HG03575 (cell line): Measurements from ENCODE around the gene HPCA.

Experiments used
- ATAC-seq: cut with Tn5 transposase; IDR thresholded peaks from one replicate; pipeline ENCODE4 v1.9.1; 2021; ENCODE audit not compliant: unreplicated experiment, insufficient number of reproducible peaks, low FRiP score; ENCODE audit errors: extremely low read depth

Gene HPCA

DNA sequence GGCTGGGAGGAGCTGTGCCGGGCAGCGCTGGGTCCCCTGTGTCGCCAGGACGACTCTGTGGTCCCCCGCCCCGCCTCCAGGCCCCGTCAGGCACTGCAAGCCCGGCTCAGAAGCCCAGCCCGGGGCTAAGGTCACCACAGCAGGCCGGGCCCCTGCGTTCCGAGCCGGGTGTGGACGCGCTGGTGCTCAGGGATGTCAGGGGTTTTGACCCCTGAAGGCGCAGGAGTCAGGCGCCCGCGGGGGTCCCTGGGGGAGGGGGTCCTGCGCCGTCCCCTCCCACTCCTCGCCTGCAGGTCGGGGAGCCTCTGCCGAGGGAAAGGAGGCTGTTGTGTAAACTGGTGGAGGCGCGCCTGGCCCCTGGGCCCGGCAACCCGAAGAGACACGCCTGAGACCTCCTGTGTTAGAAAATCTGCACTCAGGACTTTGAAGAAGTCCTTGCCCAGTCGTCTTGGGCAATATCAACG lies 38.6 kb downstream of the HPCA start:
- no peak for ATAC-seq

DNA sequence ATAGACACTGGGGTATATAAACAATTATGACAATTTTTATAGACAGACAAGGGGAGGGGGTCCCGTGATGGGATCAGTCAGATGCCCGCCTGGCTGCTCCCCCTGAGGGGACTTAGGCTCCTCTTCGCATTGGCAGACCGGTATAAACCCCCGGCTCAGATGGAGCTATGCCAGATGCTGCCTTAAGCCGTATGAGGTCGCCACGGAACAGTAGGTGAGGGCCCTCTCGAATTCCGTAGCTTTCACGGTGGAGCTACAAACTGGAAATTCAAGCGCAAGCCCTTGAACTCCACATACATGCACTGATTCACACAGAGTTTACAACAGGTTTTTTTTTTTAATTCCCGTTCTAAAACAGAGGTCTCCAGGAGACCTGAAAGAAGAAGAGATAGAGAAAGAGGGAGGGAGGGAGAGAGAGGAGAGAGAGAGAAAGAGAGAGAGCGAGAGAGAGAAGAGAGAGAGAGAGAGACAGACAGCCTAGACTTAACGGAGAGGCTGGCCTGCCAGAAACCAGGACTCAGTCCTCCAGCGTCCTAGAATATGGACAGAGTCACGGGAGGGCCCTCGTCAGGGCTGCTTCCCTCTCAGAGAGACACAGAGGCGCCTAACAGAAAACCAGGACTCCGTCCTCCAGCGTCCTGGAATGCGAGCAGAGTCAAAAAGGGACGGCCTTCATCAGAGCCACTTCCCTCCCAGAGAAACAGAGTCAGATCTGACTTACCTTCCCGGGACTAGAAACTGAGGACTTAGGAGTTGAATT lies 39.3 kb downstream of the HPCA start:
- ATAC-seq = no peak

DNA sequence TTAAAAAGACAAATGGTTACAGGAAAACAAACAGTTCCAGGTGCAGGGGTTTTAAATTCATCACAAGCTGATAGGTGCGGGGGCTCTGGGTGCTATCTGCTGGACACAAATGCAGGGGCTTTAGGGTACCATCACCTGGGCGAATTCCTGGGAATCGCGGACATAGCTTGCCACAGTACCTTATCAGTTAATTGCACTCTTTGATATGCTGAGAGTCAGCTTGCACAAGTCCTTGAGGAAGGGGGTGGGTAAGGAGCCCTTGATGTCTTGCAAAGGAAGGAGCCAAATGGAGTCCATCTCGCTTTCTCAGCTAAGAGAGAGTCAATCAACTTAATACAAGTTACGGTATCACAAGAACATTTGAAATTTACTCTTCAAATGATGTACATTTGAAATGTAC lies 40.3 kb downstream of the HPCA start:
- ATAC-seq = no peak

DNA sequence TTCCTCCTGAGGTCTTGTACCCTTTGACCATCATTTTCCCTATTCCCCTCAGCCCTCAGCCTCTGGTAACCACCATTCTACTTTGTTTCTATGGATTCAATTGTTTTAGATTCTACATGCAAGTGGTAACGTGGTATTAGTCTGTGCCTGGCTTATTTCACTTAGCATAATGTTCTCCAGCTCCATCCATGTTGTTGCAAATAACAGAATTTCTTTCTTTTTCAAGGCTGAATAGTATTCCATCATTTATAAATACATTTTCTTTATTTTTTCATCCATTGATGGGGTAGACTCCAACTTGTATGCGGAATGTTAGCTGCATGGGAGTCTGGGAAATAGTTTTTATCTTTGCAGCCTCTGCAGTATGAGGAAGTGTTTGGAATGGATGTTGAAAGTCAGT lies 41.1 kb downstream of the HPCA start:
- no peak for ATAC-seq

DNA sequence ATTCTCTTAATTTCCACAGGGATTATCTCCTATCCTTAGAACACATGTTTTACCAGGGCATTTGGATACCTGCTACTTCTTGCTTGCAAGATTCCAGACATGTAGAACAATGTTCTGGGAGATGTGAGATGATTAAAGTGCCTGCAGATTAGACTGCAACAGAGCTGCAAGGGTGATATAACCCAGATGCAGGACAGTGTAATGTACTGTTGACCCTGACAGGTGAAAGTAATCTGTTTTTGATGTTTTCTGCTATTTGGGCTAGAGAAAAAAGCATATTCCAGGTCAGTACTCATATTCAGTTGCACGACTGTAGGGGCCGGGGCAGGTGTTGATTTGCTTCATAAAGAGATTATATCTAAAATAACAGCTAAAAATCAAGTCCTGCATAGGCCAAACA lies 42.0 kb downstream of the HPCA start:
- no peak for ATAC-seq

DNA sequence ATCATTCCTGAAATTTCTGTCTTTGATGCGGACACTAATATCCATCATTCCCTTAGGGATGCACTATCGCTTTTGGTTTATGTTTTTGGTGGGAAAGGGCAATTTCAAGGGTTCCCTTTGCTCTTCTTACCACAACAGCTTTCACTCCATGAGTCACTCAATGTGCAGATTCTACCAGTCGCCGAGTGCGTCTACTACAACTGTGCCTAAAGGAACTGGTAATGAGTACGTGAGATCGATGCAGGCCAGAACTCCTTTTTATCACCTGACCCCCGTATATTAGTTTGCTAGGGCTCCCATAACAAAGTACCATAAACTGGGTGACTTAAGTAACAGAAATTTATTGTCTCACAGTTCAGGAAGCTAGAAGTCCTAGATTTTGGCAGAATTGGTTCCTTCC lies 42.4 kb downstream of the HPCA start:
- no peak for ATAC-seq

DNA sequence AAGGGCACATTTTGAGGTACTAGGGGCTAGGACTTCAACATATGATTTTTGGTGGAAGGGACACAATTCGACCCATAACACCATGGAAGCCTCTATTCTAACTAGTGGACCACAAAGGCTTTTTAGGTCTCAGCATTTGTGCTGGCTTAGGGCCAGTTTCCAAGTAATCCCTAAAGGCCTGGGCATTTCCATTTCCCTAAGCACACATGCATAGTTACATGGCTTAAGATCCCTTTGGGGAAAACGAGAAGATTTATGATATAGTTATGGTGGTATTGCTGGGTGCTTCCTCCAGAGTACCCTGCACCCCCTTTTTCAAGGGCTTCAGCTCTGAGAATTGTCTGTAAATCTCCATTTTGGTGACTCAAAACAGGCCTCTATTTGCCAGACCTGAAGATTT lies 43.1 kb downstream of the HPCA start:
- ATAC-seq = no peak

DNA sequence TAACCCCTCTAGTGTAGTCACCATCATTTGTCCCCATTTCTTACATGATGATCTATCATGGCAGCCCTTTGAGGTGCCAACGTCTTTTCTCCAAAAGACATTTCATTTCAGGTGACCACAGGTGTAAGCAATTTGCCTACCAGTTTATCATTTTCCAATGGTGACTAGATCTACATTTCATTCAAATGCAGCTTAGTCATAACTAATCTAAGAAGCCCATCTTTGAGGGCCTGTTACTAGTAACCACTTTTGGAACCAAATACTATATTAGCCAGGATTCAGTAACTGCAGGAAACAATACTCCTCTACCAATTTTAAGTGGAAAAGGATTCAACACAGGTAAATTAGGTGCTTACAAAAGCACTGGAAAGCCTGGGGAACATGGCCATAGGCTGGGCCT lies 45.5 kb downstream of the HPCA start:
- ATAC-seq = no peak

DNA sequence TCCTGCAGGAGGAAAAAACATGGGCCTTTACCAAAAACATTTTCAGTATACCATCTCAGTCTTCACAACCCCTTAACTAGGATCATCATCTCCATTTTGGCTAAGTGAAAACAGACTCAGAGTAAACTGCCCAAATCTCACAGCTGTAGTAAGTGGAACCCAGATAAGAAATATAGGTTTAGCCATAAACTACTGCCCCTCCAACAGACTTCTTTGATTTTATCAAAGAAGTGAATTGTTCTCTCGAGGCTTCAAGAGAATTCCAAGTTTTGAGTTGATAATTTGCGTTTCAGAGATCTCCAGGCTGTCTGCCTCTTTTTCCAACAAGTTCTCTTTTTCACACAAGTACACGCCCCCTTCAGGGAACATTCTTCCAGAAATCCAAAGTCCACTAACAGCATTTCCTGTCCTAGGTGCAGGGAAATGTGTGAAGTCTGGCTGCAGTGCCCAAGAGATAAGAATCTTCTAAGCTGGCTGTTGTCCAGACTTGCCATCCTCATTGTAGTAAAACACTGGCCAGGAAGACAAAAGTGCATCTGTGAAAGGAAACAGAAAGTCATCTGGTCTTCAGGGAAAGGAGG lies 47.5 kb downstream of the HPCA start:
- no peak for ATAC-seq

DNA sequence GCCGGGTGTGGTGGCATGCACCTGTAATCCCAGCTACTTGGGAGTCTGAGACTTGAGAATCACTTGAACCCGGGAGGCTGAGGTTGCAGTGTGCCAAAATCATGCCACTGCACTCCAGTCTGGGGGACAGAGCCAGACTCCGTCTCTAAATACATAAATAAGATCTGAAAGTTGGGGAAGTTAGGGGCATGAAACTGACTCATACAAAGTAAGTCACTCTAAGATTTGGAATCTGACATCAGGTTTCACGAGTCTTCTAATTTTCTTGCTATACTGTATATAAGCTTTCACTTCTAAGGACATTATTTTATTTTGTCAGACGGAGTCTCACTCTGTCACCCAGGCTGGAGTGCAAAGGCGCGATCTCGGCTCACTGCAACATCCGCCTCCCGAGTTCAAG lies 48.2 kb downstream of the HPCA start:
- ATAC-seq = no peak

DNA sequence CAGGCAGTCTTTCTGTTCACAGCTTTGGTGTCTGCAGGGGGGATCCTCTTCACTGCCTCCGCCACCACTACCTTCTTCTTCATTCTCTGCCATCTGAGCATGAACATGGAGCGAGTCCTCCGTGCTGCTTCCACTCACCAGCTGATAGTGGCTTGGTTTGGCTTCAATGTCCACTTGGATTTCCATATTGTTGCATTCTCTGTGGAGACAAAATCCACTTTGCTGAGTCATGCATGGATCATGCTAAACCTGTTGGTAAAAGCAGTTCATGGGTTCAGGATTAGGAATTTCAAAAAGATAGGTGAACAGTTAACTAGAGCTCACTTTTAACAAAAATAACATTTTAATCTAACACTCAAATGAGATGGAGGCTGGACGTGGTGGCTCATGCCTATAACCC lies 50.8 kb downstream of the HPCA start:
- ATAC-seq = no peak

DNA sequence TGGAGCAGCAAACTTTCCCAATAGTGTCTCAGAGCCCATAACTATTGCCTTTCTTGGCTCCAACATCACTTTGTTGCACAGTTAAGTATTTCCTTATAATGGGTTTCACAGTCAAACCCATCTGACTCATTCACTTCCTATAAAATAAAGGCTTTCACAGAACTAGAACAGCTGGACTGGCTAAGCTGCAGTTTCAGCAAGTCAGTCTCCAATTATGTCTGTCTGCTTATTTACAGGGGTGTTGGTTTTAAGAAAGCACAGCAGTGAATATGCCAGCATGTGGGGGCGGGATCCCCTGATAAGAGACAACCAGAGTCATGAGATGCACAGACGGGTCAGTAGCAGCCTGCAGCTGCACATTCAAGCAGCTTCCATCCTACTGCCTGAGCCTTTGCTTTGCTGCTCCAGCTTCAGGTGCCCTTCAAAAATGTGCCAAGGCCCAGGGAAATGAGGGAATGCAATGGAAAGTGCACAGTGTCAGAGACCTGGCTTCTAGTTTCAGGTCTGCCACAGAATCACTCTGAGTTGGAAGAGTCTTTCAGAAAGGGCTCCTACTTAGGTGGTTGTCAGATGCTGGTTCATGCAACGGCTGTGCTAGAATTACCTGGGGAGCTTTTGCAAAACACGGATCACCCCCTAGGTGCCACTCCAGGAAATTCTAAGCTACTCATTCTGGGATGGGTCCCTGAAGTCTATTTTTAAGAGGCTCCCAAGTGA lies 53.5 kb downstream of the HPCA start:
- ATAC-seq = no peak

DNA sequence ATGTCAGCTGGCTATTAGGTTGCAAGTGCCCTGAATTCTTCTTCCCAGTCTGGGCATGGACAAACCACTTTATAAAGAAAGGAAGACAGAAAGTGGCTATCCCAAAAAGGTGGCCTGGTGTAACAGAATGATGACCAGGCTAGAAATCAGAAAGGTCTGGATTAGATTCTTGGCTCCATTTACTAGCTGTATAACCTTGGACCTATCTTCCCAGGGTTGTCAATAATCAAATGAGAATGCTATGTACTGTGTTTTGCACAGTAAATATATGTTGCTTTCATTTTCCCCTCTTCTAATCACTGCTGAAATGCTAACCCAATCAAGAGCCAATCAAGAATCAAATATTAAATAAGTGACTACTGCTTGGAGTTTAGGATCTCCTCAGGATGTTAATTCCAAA lies 57.9 kb downstream of the HPCA start:
- no peak for ATAC-seq
